ENCODE measurements around the gene POLD3.
"Not testable (repeated sequence)": the region's sequence is repeated elsewhere in the genome, so short reads cannot be mapped to it uniquely, and the experiment has no call there.

Gene POLD3

GRCh38 chr11:74639533-74639932 lies 47.2 kb downstream of the POLD3 start:
- FAIRE-seq = no peak

DNA sequence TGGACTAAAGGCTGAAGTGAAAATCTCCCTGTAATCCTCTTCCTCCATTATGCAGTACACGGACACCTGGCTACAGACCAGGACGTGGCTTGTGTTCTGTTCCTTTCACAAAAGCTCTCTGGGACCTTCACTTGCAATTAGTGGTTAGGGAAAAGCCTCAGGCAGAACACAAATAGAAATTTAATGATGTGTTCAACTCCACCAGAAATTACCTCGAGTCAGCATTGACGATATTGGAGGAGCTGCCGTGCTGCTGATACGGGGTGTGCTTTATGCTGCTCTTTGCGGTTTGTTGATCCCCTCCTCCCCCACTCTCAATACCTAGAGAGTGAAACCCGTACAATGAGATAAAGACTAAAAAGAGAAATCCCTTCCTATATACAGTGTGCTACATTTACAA lies 48.9 kb downstream of the POLD3 start:
- no peak for FAIRE-seq

DNA sequence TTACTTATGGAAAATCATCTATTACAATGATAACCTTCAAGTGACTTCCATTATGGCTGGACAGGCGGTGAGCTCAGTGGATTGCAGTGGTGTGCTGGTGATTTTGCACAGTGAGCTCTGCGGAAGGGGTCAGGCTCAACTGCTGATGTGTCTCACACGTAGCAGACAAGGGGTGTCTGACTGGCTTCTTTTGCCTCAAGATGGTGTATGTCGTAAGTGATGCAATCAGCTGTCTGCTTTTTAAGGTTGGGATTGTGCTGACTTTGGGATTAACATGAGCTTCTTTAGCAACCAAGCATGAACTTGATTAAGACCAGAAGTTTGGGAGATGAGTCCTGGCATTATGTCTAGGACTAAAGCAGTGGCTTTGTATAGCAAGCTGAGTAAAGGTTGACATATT lies 49.5 kb downstream of the POLD3 start:
- FAIRE-seq = no peak

- FAIRE-seq = no peak
Observed at GRCh38 chr11:74642912-74643311, 50.5 kb downstream of the POLD3 start.

- FAIRE-seq = no peak
Observed at GRCh38 chr11:74644081-74644480, 51.7 kb downstream of the POLD3 start.

DNA sequence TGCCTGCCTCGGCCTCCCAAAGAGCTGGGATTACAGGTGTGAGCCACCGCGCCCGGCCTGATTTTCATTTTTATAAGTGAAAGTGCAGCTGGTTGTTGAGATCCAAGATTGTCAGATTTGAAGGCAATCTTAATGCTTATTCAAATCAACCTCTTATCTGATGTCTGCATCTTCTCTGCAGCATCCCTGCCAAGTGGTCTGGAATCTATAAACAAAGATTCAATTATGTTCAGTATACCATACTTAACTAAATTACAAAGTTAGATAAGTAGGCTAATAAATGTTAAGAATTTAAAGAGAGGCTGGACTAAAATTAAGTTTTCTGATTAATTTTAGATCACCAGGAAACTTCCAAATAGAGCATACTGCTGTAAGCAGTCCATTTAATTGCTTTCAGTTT lies 53.8 kb downstream of the POLD3 start:
- no peak for FAIRE-seq

DNA sequence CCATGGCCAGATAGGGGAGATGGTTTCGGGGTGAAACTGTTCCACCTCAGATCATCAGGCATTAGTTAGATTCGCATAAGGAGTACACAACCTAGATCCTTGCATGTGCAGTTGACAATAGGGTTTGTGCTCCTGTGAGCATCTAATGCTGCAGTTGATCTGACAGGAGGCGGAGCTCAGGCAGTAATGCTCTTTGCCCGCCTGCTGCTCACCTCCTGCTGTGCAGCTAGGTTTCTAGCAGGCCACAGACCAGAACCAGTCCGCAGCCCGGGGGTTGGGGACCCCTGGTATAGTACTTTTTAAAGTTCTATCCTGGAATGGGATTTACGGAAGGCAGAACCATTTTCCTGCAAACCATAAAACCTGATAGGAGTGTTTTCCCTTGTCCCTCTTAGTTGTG lies 54.6 kb downstream of the POLD3 start:
- no peak for FAIRE-seq

DNA sequence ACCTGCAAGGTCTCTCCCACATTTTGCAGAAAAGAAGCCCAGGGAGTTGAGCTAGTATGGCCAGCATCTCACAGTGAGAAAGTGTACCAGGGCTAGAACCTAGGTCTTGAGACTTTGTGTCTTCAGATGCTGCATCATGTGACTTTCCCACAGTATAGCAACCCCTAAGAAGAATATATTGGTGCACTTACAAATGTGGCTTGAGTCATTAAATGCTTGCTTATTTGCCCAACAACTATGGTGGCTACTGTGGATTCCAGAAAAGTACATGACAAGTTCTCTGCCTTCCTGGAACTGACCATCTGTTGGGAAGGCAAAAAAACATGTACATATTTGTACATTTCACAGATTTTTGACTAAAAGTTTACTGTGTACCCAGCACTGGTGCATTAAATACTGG lies 55.0 kb downstream of the POLD3 start:
- no peak for FAIRE-seq

DNA sequence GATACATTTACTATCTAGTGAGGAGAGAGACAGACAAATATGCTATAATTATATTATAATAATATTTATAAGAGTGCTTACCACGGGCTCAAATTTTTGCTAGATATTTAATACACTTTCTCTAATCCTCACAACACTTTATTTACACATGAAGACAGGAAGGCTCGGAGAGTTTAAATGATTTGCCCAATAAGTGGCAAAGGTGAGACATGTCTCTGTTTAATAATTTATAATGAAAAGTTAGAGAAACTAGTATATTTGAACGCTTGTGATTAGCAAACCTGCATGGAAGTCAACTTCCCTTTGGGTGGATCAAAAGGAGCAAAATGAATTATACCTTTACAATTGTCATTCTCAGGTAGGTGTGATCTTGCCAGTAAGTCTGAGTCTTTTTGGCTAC lies 55.4 kb downstream of the POLD3 start:
- FAIRE-seq = no peak

- FAIRE-seq = no peak
Observed at GRCh38 chr11:74648894-74649293, 56.5 kb downstream of the POLD3 start.

DNA sequence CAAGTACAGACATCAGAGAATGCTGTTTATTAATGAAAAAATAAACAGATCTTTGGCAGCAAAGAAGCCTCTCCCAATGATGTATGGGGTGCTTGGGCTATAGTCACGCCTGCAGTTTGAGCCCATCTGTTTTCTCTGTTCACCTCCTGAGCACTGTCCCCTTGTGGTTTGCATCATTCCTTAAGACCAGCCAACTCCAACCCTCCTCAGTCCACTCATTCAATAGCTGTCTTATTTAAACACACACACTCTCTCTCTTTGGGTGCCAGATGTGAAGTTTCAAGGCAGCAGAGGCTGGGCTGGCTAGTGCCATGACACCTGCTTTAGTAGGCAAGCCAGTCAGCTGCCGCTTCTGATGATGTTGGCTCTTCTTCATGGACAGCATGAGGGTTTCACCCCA lies 58.1 kb downstream of the POLD3 start:
- no peak for FAIRE-seq

DNA sequence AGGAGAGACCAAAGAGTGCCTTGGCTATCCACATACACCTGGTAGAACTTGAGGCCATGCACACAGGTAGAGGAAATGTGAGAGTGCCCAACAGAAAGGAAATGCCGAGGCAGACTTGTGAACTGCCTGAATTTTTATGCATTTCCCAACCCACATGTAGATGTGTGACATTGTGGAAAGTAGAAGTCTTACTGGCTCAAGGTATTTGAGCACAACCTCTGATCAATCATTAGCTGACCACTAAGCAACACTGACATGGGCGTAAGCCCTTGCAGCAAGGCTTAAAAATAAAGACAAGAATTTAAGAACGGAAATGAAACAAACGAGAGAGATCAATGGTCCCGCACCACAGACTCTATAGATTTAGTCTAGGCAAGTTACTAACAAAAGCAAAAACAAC lies 62.6 kb downstream of the POLD3 start:
- FAIRE-seq = no peak

GRCh38 chr11:74659124-74659523 lies 66.7 kb downstream of the POLD3 start:
- FAIRE-seq = not testable (repeated sequence)

- no peak for FAIRE-seq
Observed at GRCh38 chr11:74662487-74663103, 70.2 kb downstream of the POLD3 start.

DNA sequence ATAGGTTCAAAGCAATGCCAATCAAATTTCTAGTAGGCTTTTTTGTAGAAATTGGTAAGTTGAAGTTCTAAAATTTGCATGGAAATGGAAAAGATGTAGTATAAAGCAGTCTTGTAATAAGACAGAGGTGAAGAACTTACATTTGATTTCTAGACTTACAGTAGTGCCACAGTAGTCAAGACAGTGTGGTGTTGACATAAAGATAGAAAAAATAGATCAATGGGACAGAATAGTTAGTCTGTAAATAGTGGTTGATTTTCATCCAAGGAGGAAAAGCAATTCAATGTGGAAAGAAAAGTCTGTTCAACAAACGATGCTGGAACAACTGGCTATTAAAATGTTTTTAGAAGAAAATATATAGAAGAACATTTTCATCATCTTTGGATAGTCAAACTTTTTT lies 70.9 kb downstream of the POLD3 start:
- FAIRE-seq = no peak

DNA sequence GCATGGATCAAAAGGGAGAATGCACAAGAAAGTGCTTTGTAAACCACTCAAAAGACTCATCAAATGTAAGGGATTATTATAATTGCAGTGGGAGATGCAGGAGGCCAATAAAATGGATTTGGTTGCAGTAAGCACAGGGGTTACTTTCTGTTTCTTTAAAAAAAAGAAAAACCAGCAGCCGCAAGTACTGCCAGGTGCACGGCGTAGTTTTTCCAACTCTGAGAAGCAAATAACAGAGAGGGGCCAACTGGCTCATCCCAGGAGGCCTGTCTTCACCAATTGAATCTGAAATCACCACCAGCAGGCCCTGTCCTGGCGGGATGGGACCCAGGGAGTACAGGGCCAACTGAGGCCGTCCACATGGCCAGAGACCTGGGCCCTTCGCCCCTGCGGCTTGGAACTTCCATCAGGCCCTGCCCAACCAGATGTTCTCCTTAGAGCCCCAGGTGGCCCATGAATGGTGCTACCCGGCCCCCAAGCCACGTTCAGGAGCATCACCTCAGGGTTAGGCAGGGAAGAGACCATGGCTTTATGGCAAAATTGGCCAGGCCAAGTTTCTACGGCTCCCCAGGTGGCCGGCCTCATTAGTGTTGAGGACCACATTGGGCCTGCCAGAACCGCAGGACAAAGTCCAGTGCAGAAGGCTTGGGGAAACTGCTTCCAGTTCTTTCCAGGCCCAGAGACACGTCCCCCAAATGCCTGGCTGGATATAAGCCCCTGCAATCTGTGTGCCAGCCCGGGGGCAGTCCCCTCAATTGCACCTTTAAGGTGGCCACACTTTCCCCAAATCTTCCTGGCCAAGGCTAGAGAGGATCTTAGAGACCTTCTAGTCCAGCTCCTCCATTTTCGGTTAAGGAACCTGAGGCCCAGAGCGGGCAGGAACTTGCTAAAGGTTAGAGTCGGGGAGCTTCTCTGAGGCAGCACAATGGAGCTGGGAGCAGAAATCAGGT lies 77.1 kb downstream of the POLD3 start:
- FAIRE-seq = no peak

- FAIRE-seq = no peak
Observed at GRCh38 chr11:74670171-74670570, 77.8 kb downstream of the POLD3 start.

- FAIRE-seq = no peak
Observed at GRCh38 chr11:74671520-74672196, 79.3 kb downstream of the POLD3 start.

DNA sequence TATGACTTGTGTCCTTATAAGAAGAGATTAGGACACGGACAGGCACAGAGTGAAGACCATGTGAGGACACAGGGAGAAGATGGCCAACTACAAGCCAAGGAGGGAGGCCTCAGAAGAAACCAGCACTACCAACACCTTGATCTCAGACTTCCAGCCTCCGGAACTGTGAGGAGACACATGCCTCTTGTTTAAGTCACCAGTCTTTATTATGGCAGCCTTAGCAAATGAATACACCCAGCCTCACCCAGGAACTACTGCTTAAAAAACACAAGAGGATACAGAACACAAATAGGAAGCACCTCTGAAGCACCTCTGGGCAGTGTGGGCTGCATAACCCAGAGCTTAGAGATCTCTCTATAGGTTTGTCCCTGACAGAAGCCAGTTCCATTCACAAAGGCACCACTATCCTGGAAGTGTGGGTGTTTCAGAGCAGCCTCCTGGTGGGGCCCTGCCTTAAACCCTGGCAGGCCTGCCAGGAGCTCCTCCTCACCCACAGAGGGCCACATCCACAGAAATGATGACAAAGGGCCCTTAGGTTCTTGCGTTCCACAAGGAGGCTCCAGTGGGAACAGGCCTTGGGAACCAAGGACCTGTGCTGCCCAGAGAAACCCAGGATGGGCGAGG lies 80.1 kb downstream of the POLD3 start:
- no peak for FAIRE-seq

- no peak for FAIRE-seq
Observed at GRCh38 chr11:74672956-74673692, 80.7 kb downstream of the POLD3 start.

GRCh38 chr11:74673693-74674360 lies 81.4 kb downstream of the POLD3 start:
- no peak for FAIRE-seq

- no peak for FAIRE-seq
Observed at GRCh38 chr11:74675761-74676160, 83.4 kb downstream of the POLD3 start.
